Suprapubic skin (tissue), 4 donors: Measurements from ENCODE around the gene GAL3ST1. TPM values are rescaled to one million over a fixed set of nuclear protein-coding genes. Genes with fewer than 3 reads are reported as not detected.

ENCODE experiments used
- DNase-seq, 2 donors: peaks; one replicate each; pipeline ENCODE4 v3.0.0-alpha.2; 2019; ENCODE audit warnings: low spot score in 2 of 2
- H3K27ac ChIP-seq: fragments of 200-600 bp; sonication (generic); one replicate; pipeline ENCODE4 v1.5.1; 2019
- H3K27me3 ChIP-seq: fragments of 200-600 bp; sonication (generic); one replicate; pipeline ENCODE4 v1.5.1; 2019
- H3K36me3 ChIP-seq: fragments of 200-600 bp; sonication (generic); one replicate; pipeline ENCODE4 v1.5.1; 2019
- H3K4me1 ChIP-seq: fragments of 200-600 bp; sonication (generic); one replicate; pipeline ENCODE4 v1.5.1; 2019
- H3K4me3 ChIP-seq: fragments of 200-600 bp; sonication (generic); one replicate; pipeline ENCODE4 v1.5.1; 2019; ENCODE audit warnings: mild to moderate bottlenecking
- H3K9me3 ChIP-seq: fragments of 200-600 bp; sonication (generic); one replicate; pipeline ENCODE4 v1.5.1; 2019
- CTCF ChIP-seq, 2 donors: fragments of 200-600 bp in 1 of 2; fragments of 450-650 bp in 1 of 2; sonication (generic) in 1 of 2; IDR thresholded peaks; one replicate each; pipeline ENCODE4 v1.5.1; 2016 to 2019; ENCODE audit warnings: antibody characterized with exemption in 2 of 2, mild to moderate bottlenecking in 1 of 2, moderate library complexity in 1 of 2
- EP300 ChIP-seq: sonication (generic); formaldehyde crosslinking; IDR thresholded peaks from one replicate; pipeline ENCODE4 v1.6.1; 2017; ENCODE audit warnings: antibody characterized with exemption
- POLR2A ChIP-seq, 2 donors: fragments of 450-650 bp; IDR thresholded peaks; one replicate each; pipeline ENCODE4 v1.6.1; 2017; ENCODE audit warnings: antibody characterized with exemption in 2 of 2, mild to moderate bottlenecking in 2 of 2, moderate library complexity in 2 of 2
- POLR2AphosphoS5 ChIP-seq, 3 donors: sonication (generic); formaldehyde crosslinking; IDR thresholded peaks; one replicate each; pipeline ENCODE4 v1.6.1; 2017; ENCODE audit warnings: antibody characterized with exemption in 3 of 3
- WGBS: methylation state at CpG from one replicate; pipeline ENCODE4 v1.1.5; 2018; 5-methylcytosine and 5-hydroxymethylcytosine counted together
- total RNA-seq, 4 donors: library from RNA; depleted of rRNA; stranded (reverse); fragments of >200 nt; gene quantifications; one replicate each; pipeline ENCODE4 v1.1.0, GENCODE V29; 2016

GAL3ST1 gene
- total RNA-seq, 4 donors from 2014 or later: 1.2 to 3.7 (median 2.4) TPM

GRCh38 chr22:30508216-30508615 is 66.2 kb downstream of the GAL3ST1 start:
- DNase-seq: no peak
- Histone ChIP-seq H3K4me1 (peaks cover 6% of the 10 kb centered on the region), H3K9me3 (no peaks in the 10 kb centered on the region), H3K27ac (no peak overlapping the region), H3K4me3 (no peak overlapping the region), H3K36me3 (no peaks in the 10 kb centered on the region), H3K27me3 (peaks cover 38% of the 10 kb centered on the region)
- TF ChIP-seq EP300: no peak
- TF ChIP-seq POLR2A (IDR thresholded peaks at IDR 0.05): no peak
- no peak for TF ChIP-seq CTCF (IDR thresholded peaks at IDR 0.05)
- no peak for TF ChIP-seq POLR2AphosphoS5 (IDR thresholded peaks at IDR 0.05)
- 90% methylated on average over 5 of the region's 5 CpGs for WGBS

- no peak for DNase-seq
- Histone ChIP-seq H3K4me3 (no peak overlapping the region), H3K27me3 (peaks cover 41% of the 10 kb centered on the region), H3K27ac (no peak overlapping the region), H3K36me3 (no peaks in the 10 kb centered on the region), H3K9me3 (no peaks in the 10 kb centered on the region), H3K4me1 (peaks cover 6% of the 10 kb centered on the region)
- 81% methylated on average over 4 of the region's 4 CpGs for WGBS
- TF ChIP-seq POLR2A (IDR thresholded peaks at IDR 0.05): no peak
- no peak for TF ChIP-seq POLR2AphosphoS5 (IDR thresholded peaks at IDR 0.05)
- TF ChIP-seq EP300: no peak
- TF ChIP-seq CTCF (IDR thresholded peaks at IDR 0.05): no peak
Observed at GRCh38 chr22:30507670-30508069, 66.8 kb downstream of the GAL3ST1 start.

GRCh38 chr22:30506507-30506968 is 67.9 kb downstream of the GAL3ST1 start:
- H3K36me3 ChIP-seq: no peaks in the 10 kb centered on the region
- 66% methylated on average over 8 of the region's 8 CpGs for WGBS
- TF ChIP-seq POLR2AphosphoS5 (IDR thresholded peaks at IDR 0.05): no peak
- TF ChIP-seq CTCF (IDR thresholded peaks at IDR 0.05): no peak
- no peak for TF ChIP-seq EP300
- no peak for TF ChIP-seq POLR2A (IDR thresholded peaks at IDR 0.05)
- peaks cover 6% of the 10 kb centered on the region for H3K4me1 ChIP-seq
- no peaks in the 10 kb centered on the region for H3K9me3 ChIP-seq
- H3K4me3 ChIP-seq: no peak overlapping the region
- peaks cover 42% of the 10 kb centered on the region for H3K27me3 ChIP-seq
- no peak for DNase-seq
- no peak overlapping the region for H3K27ac ChIP-seq

Other genes with a start within 250 kb of the GAL3ST1 start
- gene TBC1D10A, start 247.7 kb downstream of the GAL3ST1 start, total RNA-seq: 10 to 100 TPM; 38.3 to 49.2 (median 43.0) TPM
- gene SF3A1, start 217.8 kb downstream of the GAL3ST1 start, total RNA-seq: 100 to 1,000 TPM; 112 to 208 (median 152) TPM
- gene CCDC157, start 217.7 kb downstream of the GAL3ST1 start, total RNA-seq: 1 to 10 TPM; 2.2 to 4.7 (median 3.1) TPM
- gene RNF215, start 187.3 kb downstream of the GAL3ST1 start, total RNA-seq: 10 to 100 TPM in 2 of 4 donors, 1 to 10 TPM in 2; 6.3 to 15.5 (median 10.2) TPM
- gene SEC14L2, start 177.6 kb downstream of the GAL3ST1 start, total RNA-seq: 10 to 100 TPM in 3 of 4 donors, 1 to 10 TPM in 1; 8.9 to 19.9 (median 13.5) TPM
- gene MTFP1, start 148.9 kb downstream of the GAL3ST1 start, total RNA-seq: 10 to 100 TPM in 1 of 4 donors, 1 to 10 TPM in 3; 2.5 to 13.7 (median 3.5) TPM
- not detected for gene SEC14L3, start 102.6 kb downstream of the GAL3ST1 start, total RNA-seq
- gene SEC14L4, start 69.0 kb downstream of the GAL3ST1 start, total RNA-seq: 1 to 10 TPM; 2.2 to 3.3 (median 2.7) TPM
- gene SEC14L6, start 27.9 kb downstream of the GAL3ST1 start, total RNA-seq: 100 to 1,000 TPM in 1 of 4 donors, 10 to 100 TPM in 3; 15.2 to 105 (median 41.4) TPM
- gene PES1, start 17.2 kb upstream of the GAL3ST1 start, total RNA-seq: 10 to 100 TPM; 46.7 to 59.9 (median 53.1) TPM
- gene TCN2, start 32.5 kb upstream of the GAL3ST1 start, total RNA-seq: 10 to 100 TPM in 2 of 4 donors, 1 to 10 TPM in 2; 4.9 to 24.2 (median 11.0) TPM
- 10 to 100 TPM; 17.0 to 20.3 (median 18.8) TPM for gene SLC35E4, start 61.1 kb upstream of the GAL3ST1 start, total RNA-seq
- 10 to 100 TPM; 14.2 to 20.4 (median 16.5) TPM for gene DUSP18, start 93.2 kb upstream of the GAL3ST1 start, total RNA-seq
- 10 to 100 TPM in 1 of 4 donors, 1 to 10 TPM in 3; 3.9 to 11.3 (median 6.4) TPM for gene OSBP2, start 120.2 kb upstream of the GAL3ST1 start, total RNA-seq